Measurements from ENCODE around the gene OR2T11. TPM values are rescaled to one million over a fixed set of nuclear protein-coding genes. Genes with fewer than 3 reads are reported as not detected.

OR2T11 gene
- total RNA-seq, 2 donors from 2014 or later: 0.26 TPM; not detected in 1

DNA sequence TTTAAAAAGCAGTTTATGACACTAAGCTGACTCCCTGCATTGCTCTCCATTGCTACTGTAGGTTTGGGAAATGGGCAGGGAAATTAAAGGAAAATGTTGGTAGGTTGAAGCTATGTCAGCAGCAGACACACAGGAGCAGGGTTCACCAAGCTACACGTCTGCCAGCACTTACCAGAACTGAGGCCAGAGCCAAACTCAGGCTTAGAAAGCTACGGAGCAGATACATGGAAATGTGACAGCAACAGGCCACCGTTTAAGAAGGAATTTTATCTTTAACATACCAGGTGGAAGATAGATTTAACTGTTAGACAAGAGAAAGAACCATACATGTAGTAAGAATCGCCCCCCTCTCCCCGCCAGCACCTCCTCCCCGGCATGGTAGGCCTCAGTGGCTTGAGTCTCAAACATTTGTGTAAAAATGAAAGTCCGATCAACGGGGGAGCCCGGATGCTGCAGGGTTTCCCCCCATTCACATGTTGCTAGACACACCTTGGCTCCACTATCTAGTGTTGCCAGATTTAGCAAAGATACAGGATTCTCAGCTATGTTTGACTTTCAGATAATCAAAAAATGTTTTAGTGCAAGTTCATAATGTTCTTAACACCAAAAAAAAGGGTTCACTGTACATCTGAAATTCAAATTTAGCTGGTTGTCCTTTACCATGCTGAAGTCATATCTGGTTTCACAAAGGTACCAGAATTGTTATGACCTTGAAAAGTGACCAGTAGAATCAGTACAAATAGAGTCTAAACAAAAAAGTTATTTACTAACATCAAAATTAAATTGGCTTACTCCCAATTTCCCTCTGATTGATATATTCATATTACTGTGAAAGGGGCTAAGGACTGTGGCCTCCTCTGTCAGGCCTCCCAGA lies 6.7 kb downstream of the OR2T11 start:
- H3K4me1 ChIP-seq: no peaks in the 10 kb centered on the region
- 82% methylated on average over 9 of the region's 9 CpGs for WGBS, 2 donors
- H3K9me3 ChIP-seq: no peaks in the 10 kb centered on the region
- no peaks in the 10 kb centered on the region for H3K27me3 ChIP-seq
- TF ChIP-seq, protein P1, sequence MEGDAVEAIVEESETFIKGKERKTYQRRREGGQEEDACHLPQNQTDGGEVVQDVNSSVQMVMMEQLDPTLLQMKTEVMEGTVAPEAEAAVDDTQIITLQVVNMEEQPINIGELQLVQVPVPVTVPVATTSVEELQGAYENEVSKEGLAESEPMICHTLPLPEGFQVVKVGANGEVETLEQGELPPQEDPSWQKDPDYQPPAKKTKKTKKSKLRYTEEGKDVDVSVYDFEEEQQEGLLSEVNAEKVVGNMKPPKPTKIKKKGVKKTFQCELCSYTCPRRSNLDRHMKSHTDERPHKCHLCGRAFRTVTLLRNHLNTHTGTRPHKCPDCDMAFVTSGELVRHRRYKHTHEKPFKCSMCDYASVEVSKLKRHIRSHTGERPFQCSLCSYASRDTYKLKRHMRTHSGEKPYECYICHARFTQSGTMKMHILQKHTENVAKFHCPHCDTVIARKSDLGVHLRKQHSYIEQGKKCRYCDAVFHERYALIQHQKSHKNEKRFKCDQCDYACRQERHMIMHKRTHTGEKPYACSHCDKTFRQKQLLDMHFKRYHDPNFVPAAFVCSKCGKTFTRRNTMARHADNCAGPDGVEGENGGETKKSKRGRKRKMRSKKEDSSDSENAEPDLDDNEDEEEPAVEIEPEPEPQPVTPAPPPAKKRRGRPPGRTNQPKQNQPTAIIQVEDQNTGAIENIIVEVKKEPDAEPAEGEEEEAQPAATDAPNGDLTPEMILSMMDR (IDR thresholded peaks at IDR 0.05): no peak
- TF ChIP-seq POLR2A (IDR thresholded peaks at IDR 0.05): no peak
- intact Hi-C loops (cut with DNase I): loop anchor here (5.0 kb wide), 1 partner anchor 179 kb away; no protein-coding TSS in a partner anchor
- no peak overlapping the region for H3K27ac ChIP-seq
- ATAC-seq (no peak), DNase-seq (no peak)
- H3K4me3 ChIP-seq: no peak overlapping the region
- H3K36me3 ChIP-seq (replicated peaks in 1 of 2; ENCODE audit: insufficient read depth in 1 of 2, low read depth in 2 of 2): no peaks in the 10 kb centered on the region

DNA sequence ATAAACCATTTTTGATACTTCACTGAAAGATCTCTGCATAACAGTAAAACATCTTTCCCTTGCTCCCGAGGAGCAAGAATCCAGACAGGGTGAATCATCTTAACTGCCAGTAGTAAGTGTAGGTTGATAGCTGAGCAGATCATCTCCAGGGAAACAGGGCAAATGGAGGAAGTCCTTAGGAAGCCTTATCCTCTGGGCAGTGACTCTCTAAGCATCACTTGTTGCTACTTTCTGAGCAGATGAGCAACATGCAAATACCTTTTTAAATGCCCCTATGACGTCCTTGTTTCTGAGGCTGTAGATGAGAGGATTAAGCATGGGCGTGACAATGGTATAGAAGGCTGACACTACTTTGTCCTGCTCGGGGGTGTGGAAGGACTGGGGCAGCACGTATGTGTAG lies 8.9 kb downstream of the OR2T11 start:
- ATAC-seq (no peak), DNase-seq (no peak)
- intact Hi-C loops (cut with DNase I): loop anchor here (5.0 kb wide), 1 partner anchor 181 kb away; no protein-coding TSS in a partner anchor
- Histone ChIP-seq H3K4me1 (no peaks in the 10 kb centered on the region), H3K36me3 (replicated peaks in 1 of 2; ENCODE audit: insufficient read depth in 1 of 2, low read depth in 2 of 2) (no peaks in the 10 kb centered on the region), H3K9me3 (no peaks in the 10 kb centered on the region), H3K27me3 (no peaks in the 10 kb centered on the region), H3K4me3 (no peak overlapping the region), H3K27ac (no peak overlapping the region)
- 79 to 80% methylated on average over 4 to 5 of the region's 5 CpGs for WGBS, 2 donors
- no peak for TF ChIP-seq POLR2A (IDR thresholded peaks at IDR 0.05)
- TF ChIP-seq, protein P1 (IDR thresholded peaks at IDR 0.05): no peak

DNA sequence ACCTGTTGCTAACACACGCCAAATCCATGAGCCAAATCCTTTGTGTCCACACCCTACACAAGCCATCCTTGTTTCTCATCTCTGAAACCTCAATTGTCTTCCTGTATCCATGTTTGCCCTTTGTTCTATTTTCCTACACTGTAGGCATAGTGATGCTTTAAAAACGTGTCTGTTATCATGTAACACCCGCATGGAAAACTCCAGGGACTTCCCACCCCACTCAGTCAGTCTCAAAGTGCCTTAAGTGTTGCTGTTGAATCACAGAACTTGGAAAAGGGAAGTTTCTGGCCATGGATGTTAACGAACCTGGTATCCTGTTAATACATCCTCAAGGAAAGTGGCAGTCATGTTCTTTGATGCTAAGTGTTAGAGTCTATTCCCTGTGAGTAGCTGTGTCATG lies 9.7 kb downstream of the OR2T11 start:
- H3K36me3 ChIP-seq (replicated peaks in 1 of 2; ENCODE audit: insufficient read depth in 1 of 2, low read depth in 2 of 2): no peaks in the 10 kb centered on the region
- H3K9me3 ChIP-seq: no peaks in the 10 kb centered on the region
- WGBS, 2 donors: 61 to 67% methylated on average over 4 of the region's 4 CpGs
- no peak overlapping the region for H3K4me3 ChIP-seq
- H3K27me3 ChIP-seq: no peaks in the 10 kb centered on the region
- DNase-seq (no peak), ATAC-seq (no peak)
- H3K27ac ChIP-seq: no peak overlapping the region
- no peak for TF ChIP-seq POLR2A (IDR thresholded peaks at IDR 0.05)
- TF ChIP-seq, protein P1 (IDR thresholded peaks at IDR 0.05): no peak
- no peaks in the 10 kb centered on the region for H3K4me1 ChIP-seq
- intact Hi-C loops (cut with DNase I): loop anchor here (5.0 kb wide), 1 partner anchor 182 kb away; no protein-coding TSS in a partner anchor

DNA sequence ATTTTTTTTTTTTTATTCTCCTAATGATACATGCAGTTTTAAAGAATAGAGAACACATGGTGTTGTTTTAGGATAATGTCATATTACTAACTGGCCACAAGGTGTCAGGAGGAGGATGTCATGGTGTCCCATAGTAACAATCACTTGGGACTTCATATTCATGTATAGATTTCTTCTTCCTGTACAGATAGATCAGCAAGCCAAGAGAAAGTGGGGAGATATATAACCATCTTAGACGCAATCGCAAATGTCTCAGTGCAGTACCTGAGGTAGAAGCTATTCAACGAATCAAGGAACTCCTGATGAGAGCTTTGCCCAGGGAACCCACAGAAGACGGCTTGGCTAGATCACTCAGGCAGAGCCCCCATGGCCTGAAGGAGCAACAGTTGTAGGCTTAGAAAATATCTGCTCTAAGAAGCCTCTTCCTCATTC lies 12.3 kb downstream of the OR2T11 start:
- Histone ChIP-seq H3K4me3 (no peak overlapping the region), H3K36me3 (replicated peaks in 1 of 2; ENCODE audit: insufficient read depth in 1 of 2, low read depth in 2 of 2) (no peaks in the 10 kb centered on the region), H3K27ac (no peak overlapping the region), H3K9me3 (no peaks in the 10 kb centered on the region), H3K4me1 (no peaks in the 10 kb centered on the region), H3K27me3 (no peaks in the 10 kb centered on the region)
- intact Hi-C loops (cut with DNase I): no loop called here
- DNase-seq (peak in 2 of 4 donors; percentile 3 to 19), ATAC-seq (peak; percentile 66)
- no peak for TF ChIP-seq POLR2A (IDR thresholded peaks at IDR 0.05)
- TF ChIP-seq, protein P1 (IDR thresholded peaks at IDR 0.05): peak in 6 of 7 experiments; percentile 39 to 71 (median 56)
- 29 to 44% methylated on average over 4 of the region's 4 CpGs for WGBS, 2 donors

All from body of pancreas (tissue), 4 donors.